SK-N-SH (cell line): Measurements from ENCODE around the gene NAXE.

Experiments
- CHD2 ChIP-seq: fragments of 150-350 bp; IDR thresholded peaks from 2 replicates; pipeline ENCODE4 v1.6.1; 2018; ENCODE audit warnings: low read length; ENCODE audit not compliant: partially characterized antibody
- ELF1 ChIP-seq: IDR thresholded peaks from 2 replicates; pipeline ENCODE4 v1.4.0; 2012
- GABPA ChIP-seq: IDR thresholded peaks from 2 replicates; pipeline ENCODE4 v1.4.0; 2012; ENCODE audit warnings: low read depth, mild to moderate bottlenecking
- POLR2AphosphoS5 ChIP-seq: IDR thresholded peaks from 2 replicates; pipeline ENCODE4 v1.6.1; 2012; ENCODE audit warnings: low read depth, low read length
- RAD21 ChIP-seq: IDR thresholded peaks from 2 replicates; pipeline ENCODE4 v1.6.1; 2012; ENCODE audit warnings: mild to moderate bottlenecking, low read length
- RCOR1 ChIP-seq: fragments of 150-350 bp; IDR thresholded peaks from 2 replicates; pipeline ENCODE4 v1.6.1; 2017; ENCODE audit warnings: antibody characterized with exemption, low read length
- RFX5 ChIP-seq: IDR thresholded peaks from 2 replicates; pipeline ENCODE4 v1.6.1; 2012; ENCODE audit warnings: mild to moderate bottlenecking, improper control_type of control experiment, low read length
- ZBTB33 ChIP-seq: IDR thresholded peaks from 2 replicates; pipeline ENCODE4 v1.4.0; 2012; ENCODE audit warnings: low read depth, borderline replicate concordance
- TF ChIP-seq, protein P1 (sequence below): fragments of 200-600 bp; sonication (generic); IDR thresholded peaks from 2 replicates; pipeline ENCODE4 v1.6.1; 2017; ENCODE audit warnings: antibody characterized with exemption, mild to moderate bottlenecking, moderate library complexity
- TF ChIP-seq, protein P2 (sequence below): IDR thresholded peaks from 2 replicates; pipeline ENCODE4; 2012
- TF ChIP-seq, protein P3 (sequence below): IDR thresholded peaks from 2 replicates; pipeline ENCODE4 v1.6.1; 2012; ENCODE audit warnings: mild to moderate bottlenecking, low read depth, low read length, moderate library complexity

DNA sequence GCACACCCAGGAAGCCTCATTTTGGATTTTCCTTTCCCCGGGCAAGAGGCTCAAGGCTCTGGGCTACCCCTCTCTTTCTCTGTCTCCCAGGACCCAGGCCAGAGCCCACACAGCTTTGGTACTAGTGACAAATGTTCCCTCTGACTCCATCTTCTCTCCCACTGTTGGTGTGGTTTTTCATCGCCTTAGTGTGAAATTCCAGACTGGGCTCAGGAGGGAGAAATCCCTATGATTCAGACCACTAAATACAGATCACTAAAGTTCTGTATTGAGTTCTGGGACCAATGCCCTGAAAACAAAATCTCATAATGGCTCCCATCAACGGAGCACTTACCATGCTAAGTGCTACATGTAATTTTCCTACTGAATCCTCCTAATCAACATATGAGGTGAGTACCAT is 45.3 kb upstream of the NAXE start:
- TF ChIP-seq, protein P1, sequence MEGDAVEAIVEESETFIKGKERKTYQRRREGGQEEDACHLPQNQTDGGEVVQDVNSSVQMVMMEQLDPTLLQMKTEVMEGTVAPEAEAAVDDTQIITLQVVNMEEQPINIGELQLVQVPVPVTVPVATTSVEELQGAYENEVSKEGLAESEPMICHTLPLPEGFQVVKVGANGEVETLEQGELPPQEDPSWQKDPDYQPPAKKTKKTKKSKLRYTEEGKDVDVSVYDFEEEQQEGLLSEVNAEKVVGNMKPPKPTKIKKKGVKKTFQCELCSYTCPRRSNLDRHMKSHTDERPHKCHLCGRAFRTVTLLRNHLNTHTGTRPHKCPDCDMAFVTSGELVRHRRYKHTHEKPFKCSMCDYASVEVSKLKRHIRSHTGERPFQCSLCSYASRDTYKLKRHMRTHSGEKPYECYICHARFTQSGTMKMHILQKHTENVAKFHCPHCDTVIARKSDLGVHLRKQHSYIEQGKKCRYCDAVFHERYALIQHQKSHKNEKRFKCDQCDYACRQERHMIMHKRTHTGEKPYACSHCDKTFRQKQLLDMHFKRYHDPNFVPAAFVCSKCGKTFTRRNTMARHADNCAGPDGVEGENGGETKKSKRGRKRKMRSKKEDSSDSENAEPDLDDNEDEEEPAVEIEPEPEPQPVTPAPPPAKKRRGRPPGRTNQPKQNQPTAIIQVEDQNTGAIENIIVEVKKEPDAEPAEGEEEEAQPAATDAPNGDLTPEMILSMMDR, result no peak
- no peak for TF ChIP-seq RAD21
- no peak for TF ChIP-seq POLR2AphosphoS5
- no peak for TF ChIP-seq ZBTB33
- TF ChIP-seq RFX5, result no peak
- TF ChIP-seq, protein P2, sequence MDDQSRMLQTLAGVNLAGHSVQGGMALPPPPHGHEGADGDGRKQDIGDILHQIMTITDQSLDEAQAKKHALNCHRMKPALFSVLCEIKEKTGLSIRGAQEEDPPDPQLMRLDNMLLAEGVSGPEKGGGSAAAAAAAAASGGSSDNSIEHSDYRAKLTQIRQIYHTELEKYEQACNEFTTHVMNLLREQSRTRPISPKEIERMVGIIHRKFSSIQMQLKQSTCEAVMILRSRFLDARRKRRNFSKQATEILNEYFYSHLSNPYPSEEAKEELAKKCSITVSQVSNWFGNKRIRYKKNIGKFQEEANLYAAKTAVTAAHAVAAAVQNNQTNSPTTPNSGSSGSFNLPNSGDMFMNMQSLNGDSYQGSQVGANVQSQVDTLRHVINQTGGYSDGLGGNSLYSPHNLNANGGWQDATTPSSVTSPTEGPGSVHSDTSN, result no peak
- TF ChIP-seq GABPA, result no peak
- TF ChIP-seq RCOR1, result no peak
- TF ChIP-seq CHD2, result no peak
- TF ChIP-seq, protein P3, sequence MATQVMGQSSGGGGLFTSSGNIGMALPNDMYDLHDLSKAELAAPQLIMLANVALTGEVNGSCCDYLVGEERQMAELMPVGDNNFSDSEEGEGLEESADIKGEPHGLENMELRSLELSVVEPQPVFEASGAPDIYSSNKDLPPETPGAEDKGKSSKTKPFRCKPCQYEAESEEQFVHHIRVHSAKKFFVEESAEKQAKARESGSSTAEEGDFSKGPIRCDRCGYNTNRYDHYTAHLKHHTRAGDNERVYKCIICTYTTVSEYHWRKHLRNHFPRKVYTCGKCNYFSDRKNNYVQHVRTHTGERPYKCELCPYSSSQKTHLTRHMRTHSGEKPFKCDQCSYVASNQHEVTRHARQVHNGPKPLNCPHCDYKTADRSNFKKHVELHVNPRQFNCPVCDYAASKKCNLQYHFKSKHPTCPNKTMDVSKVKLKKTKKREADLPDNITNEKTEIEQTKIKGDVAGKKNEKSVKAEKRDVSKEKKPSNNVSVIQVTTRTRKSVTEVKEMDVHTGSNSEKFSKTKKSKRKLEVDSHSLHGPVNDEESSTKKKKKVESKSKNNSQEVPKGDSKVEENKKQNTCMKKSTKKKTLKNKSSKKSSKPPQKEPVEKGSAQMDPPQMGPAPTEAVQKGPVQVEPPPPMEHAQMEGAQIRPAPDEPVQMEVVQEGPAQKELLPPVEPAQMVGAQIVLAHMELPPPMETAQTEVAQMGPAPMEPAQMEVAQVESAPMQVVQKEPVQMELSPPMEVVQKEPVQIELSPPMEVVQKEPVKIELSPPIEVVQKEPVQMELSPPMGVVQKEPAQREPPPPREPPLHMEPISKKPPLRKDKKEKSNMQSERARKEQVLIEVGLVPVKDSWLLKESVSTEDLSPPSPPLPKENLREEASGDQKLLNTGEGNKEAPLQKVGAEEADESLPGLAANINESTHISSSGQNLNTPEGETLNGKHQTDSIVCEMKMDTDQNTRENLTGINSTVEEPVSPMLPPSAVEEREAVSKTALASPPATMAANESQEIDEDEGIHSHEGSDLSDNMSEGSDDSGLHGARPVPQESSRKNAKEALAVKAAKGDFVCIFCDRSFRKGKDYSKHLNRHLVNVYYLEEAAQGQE, result no peak
- no peak for TF ChIP-seq ELF1
